ENCODE data around the gene RAB9A.

DNA sequence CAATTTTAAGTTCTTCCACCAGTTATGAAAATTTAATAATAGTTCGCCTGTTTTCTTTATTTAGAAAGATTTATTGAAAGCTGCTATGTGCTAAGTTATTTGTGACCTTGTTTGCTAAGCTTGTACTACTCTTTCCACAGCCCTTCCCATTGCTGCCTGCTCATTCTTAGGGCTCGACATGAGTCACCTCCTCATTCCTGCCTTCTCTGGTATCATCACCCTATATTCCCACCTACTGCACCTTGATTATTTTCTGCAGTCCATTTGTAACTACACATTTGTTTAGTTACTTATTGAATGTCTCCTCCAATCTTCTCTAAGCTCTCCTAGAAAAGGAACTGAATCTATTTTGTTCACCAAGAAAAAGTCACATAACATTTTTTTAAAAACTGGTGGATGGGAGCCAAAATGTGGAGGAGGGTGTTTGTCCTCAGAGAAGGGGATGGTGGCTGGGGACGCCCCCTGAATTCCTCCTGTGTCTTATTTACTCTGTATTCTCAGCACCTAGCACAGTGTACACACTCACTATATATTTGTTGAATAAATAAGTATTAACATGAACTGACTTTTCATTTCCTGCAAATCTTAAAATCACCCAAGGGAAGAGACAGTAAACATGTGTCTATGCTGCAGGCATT is 3.7 kb upstream of the RAB9A start:
- TF ChIP-seq, protein P1, sequence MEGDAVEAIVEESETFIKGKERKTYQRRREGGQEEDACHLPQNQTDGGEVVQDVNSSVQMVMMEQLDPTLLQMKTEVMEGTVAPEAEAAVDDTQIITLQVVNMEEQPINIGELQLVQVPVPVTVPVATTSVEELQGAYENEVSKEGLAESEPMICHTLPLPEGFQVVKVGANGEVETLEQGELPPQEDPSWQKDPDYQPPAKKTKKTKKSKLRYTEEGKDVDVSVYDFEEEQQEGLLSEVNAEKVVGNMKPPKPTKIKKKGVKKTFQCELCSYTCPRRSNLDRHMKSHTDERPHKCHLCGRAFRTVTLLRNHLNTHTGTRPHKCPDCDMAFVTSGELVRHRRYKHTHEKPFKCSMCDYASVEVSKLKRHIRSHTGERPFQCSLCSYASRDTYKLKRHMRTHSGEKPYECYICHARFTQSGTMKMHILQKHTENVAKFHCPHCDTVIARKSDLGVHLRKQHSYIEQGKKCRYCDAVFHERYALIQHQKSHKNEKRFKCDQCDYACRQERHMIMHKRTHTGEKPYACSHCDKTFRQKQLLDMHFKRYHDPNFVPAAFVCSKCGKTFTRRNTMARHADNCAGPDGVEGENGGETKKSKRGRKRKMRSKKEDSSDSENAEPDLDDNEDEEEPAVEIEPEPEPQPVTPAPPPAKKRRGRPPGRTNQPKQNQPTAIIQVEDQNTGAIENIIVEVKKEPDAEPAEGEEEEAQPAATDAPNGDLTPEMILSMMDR (IDR thresholded peaks at IDR 0.05) = no peak
- TF ChIP-seq POLR2A (IDR thresholded peaks at IDR 0.05) = no peak
